Measurements from ENCODE around the gene SLC26A1.

- TF ChIP-seq CTCF (IDR thresholded peaks at IDR 0.05) (no peak), POLR2AphosphoS5 (IDR thresholded peaks at IDR 0.05) (no peak), POLR2A (IDR thresholded peaks at IDR 0.05) (no peak)
Observed at GRCh38 chr4:996997-997374, 3.8 kb upstream of the SLC26A1 start.
